Esophagus squamous epithelium (tissue), 5 donors: ENCODE measurements around the gene KANK4. TPM values are rescaled to one million over a fixed set of nuclear protein-coding genes. Genes with fewer than 3 reads are reported as not detected.
"Not testable (repeated sequence)": the region's sequence is repeated elsewhere in the genome, so short reads cannot be mapped to it uniquely, and the experiment has no call there.

Experiments
- DNase-seq: peaks from one replicate; lab custom pipeline; 2025; lab: John Stamatoyannopoulos, UW
- H3K27ac ChIP-seq, 4 donors: fragments of 200-600 bp; sonication (generic); one replicate each; pipeline ENCODE4 v1.5.1; 2016 to 2019; ENCODE audit warnings: mild to moderate bottlenecking in 1 of 4
- H3K27me3 ChIP-seq, 4 donors: fragments of 200-600 bp; sonication (generic); 1 replicate in 3 of 4; 2 replicates in 1 of 4; pipeline versions ENCODE4 v1.5.1 to v1.6.0; 2017 to 2021; ENCODE audit warnings: antibody characterized with exemption in 1 of 4
- H3K36me3 ChIP-seq, 3 donors: fragments of 200-600 bp; sonication (generic); one replicate each; pipeline ENCODE4 v1.5.1; 2016 to 2019
- H3K4me1 ChIP-seq, 3 donors: fragments of 200-600 bp; sonication (generic); one replicate each; pipeline ENCODE4 v1.5.1; 2017 to 2019
- H3K4me3 ChIP-seq, 4 donors: fragments of 200-600 bp; sonication (generic); 1 replicate in 3 of 4; 2 replicates in 1 of 4; pipeline ENCODE4 v1.5.1; 2016 to 2019; ENCODE audit warnings: mild to moderate bottlenecking in 2 of 4, moderate library complexity in 1 of 4
- H3K9me3 ChIP-seq, 3 donors: fragments of 200-600 bp; sonication (generic); one replicate each; pipeline ENCODE4 v1.5.1; 2016 to 2019
- POLR2A ChIP-seq, 4 donors: fragments of 450-650 bp; IDR thresholded peaks; one replicate each; pipeline ENCODE4 v1.6.1; 2017; ENCODE audit warnings: antibody characterized with exemption in 4 of 4, mild to moderate bottlenecking in 4 of 4, moderate library complexity in 3 of 4
- WGBS, 2 donors: methylation state at CpG; one replicate each; pipeline ENCODE4 v1.1.5; 2018; 5-methylcytosine and 5-hydroxymethylcytosine counted together
- intact Hi-C: fragments of 100-400 bp; cut with DNase I; formaldehyde crosslinking; loops from one replicate; pipeline ENCODE4 v1.15.0; 2022
- total RNA-seq, 4 donors: library from RNA; depleted of rRNA; stranded (reverse); fragments of >200 nt; gene quantifications; one replicate each; pipeline ENCODE4 v1.1.0, GENCODE V29; 2016
- TF ChIP-seq, protein P1 (sequence below), 6 experiments: fragments of 450-650 bp in 4 of 6; fragments of 200-600 bp in 2 of 6; sonication (generic) in 2 of 6; IDR thresholded peaks; one replicate each; pipeline ENCODE4 v1.5.1; 2016 to 2019; ENCODE audit warnings: antibody characterized with exemption in 6 of 6, mild to moderate bottlenecking in 4 of 6, moderate library complexity in 4 of 6
- donor health status: DM: yes; HTN: yes; CAD: no.

KANK4 gene
- total RNA-seq, 4 donors from 2014 or later, result 0.19 TPM; not detected in 3

DNA sequence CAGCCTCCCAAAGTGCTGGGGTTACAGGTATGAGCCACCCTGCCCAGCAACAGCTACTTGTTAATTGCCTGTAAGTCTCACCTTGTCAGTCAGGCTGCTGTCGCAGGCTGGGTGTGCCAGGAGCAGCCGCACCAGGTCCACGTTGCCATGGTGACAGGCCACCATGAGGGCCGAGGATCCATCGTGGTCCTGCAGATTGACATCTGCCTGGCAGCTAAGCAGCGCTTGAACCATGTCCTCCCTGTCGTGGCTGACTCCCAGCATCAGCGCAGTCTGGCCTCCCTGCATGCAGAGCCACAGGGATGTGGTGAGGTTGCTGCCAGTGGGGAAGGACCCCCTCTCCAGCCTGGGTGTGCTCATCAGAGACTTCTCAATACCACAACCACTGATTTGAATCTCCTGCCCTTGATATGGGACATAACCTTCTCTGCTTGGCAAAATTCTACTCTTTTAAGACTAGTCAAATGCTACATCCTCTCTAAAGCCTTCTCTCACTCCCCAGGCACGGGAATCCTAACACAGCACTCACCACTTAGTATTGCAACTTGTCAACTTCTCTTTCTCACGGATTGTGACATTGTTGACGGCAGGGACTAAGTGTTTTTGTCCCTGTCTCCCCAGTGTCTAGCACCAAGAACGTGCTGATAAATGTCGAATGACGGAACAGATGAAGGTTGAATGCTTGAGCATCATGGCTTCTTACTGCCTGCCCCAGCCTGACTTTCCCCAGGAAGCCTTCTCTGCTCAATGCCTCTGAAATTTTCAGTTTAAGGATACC lies 71.7 kb downstream of the KANK4 start:
- TF ChIP-seq POLR2A (IDR thresholded peaks at IDR 0.05), result no peak
- TF ChIP-seq, protein P1, sequence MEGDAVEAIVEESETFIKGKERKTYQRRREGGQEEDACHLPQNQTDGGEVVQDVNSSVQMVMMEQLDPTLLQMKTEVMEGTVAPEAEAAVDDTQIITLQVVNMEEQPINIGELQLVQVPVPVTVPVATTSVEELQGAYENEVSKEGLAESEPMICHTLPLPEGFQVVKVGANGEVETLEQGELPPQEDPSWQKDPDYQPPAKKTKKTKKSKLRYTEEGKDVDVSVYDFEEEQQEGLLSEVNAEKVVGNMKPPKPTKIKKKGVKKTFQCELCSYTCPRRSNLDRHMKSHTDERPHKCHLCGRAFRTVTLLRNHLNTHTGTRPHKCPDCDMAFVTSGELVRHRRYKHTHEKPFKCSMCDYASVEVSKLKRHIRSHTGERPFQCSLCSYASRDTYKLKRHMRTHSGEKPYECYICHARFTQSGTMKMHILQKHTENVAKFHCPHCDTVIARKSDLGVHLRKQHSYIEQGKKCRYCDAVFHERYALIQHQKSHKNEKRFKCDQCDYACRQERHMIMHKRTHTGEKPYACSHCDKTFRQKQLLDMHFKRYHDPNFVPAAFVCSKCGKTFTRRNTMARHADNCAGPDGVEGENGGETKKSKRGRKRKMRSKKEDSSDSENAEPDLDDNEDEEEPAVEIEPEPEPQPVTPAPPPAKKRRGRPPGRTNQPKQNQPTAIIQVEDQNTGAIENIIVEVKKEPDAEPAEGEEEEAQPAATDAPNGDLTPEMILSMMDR (IDR thresholded peaks at IDR 0.05), result no peak
- H3K27ac ChIP-seq, result no peak overlapping the region
- no peak overlapping the region for H3K4me3 ChIP-seq
- H3K4me1 ChIP-seq, result no peaks in the 10 kb centered on the region
- no peak for DNase-seq
- H3K27me3 ChIP-seq, result no peaks in the 10 kb centered on the region
- WGBS, 2 donors, result 67 to 79% methylated on average over 8 to 11 of the region's 14 CpGs
- intact Hi-C loops, result no loop called here
- no peaks in the 10 kb centered on the region for H3K36me3 ChIP-seq
- H3K9me3 ChIP-seq, result no peaks in the 10 kb centered on the region

GRCh38 chr1:62245201-62245600 lies 74.0 kb downstream of the KANK4 start:
- intact Hi-C loops, result no loop called here
- no peaks in the 10 kb centered on the region for H3K27me3 ChIP-seq
- H3K4me3 ChIP-seq, result no peak overlapping the region
- DNase-seq, result no peak
- H3K27ac ChIP-seq, result no peak overlapping the region
- no peaks in the 10 kb centered on the region for H3K9me3 ChIP-seq
- H3K36me3 ChIP-seq, result no peaks in the 10 kb centered on the region
- TF ChIP-seq, protein P1 (IDR thresholded peaks at IDR 0.05), result no peak
- no peak for TF ChIP-seq POLR2A (IDR thresholded peaks at IDR 0.05)
- H3K4me1 ChIP-seq, result peaks cover 0 to 12% (median 8%) of the 10 kb centered on the region in 3 donors

DNA sequence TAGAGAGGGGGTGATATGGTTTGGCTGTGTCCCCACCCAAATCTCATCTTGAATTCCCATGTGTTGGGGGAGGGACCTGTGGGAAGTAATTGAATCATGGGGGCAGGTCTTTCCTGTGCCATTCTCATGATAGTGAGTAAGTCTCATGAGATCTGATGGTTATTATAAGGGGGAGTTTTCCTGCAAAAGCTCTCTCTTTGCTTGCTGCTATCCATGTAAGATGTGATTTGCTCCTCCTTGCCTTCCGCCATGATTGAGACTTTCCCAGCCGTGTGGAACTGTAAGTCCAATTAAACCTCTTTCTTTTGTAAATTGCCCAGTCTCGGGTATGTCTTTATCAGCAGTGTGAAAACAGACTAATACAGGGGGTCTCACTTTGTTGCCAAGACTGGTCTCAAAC lies 74.9 kb downstream of the KANK4 start:
- H3K27ac ChIP-seq, H3K9me3 ChIP-seq, DNase-seq, H3K27me3 ChIP-seq, intact Hi-C loops, H3K36me3 ChIP-seq, H3K4me3 ChIP-seq: not testable (repeated sequence)
- peaks cover 0 to 12% (median 8%) of the 10 kb centered on the region in 3 donors for H3K4me1 ChIP-seq
- WGBS, 2 donors, result 85 to 94% methylated on average over 3 of the region's 3 CpGs

- Histone ChIP-seq H3K27me3 (no peaks in the 10 kb centered on the region), H3K9me3 (no peaks in the 10 kb centered on the region), H3K4me3 (no peak overlapping the region), H3K36me3 (no peaks in the 10 kb centered on the region), H3K4me1 (peaks cover 0 to 12% (median 8%) of the 10 kb centered on the region in 3 donors), H3K27ac (no peak overlapping the region)
- intact Hi-C loops, result no loop called here
- WGBS, 2 donors, result 19 to 22% methylated on average over 7 to 9 of the region's 12 CpGs
- TF ChIP-seq POLR2A (IDR thresholded peaks at IDR 0.05), result no peak
- TF ChIP-seq, protein P1 (IDR thresholded peaks at IDR 0.05), result no peak
- DNase-seq, result no peak
Observed at GRCh38 chr1:62241371-62242131, 77.7 kb downstream of the KANK4 start.

- H3K4me1 ChIP-seq, result peaks cover 0 to 12% (median 8%) of the 10 kb centered on the region in 3 donors
- WGBS, 2 donors, result 58 to 59% methylated on average over 6 to 9 of the region's 9 CpGs
- no peak overlapping the region for H3K27ac ChIP-seq
- no peaks in the 10 kb centered on the region for H3K27me3 ChIP-seq
- intact Hi-C loops, result no loop called here
- H3K36me3 ChIP-seq, result no peaks in the 10 kb centered on the region
- no peak overlapping the region for H3K4me3 ChIP-seq
- H3K9me3 ChIP-seq, result no peaks in the 10 kb centered on the region
- TF ChIP-seq POLR2A (IDR thresholded peaks at IDR 0.05), result no peak
- TF ChIP-seq, protein P1 (IDR thresholded peaks at IDR 0.05), result no peak
- no peak for DNase-seq
Observed at GRCh38 chr1:62240651-62241370, 78.4 kb downstream of the KANK4 start.

DNA sequence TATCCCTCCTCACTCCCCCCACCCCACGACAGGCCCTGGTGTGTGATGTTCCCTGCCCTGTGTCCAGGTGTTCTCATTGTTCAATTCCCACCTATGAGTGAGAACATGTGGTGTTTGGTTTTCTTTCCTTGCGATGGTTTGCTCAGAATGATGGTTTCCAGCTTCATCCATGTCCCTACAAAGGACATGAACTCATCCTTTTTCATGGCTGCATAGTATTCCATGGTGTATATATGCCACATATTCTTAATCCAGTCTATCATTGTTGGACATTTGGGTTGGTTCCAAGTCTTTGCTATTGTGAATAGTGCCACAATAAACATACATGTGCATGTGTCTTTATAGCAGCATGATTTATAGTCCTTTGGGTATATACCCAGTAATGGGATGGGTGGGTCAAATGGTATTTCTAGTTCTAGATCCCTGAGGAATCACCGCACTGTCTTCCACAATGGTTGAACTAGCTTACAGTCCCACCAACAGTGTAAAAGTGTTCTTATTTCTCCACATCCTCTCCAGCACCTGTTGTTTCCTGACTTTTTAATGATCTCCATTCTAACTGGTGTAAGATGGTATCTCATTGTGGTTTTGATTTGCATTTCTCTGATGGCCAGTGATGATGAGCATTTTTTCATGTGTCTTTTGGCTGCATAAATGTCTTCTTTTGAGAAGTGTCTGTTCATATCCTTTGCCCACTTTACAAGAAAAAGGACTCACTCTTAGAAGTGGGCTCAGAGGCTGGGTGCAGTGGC lies 79.4 kb downstream of the KANK4 start:
- H3K4me3 ChIP-seq, H3K9me3 ChIP-seq, intact Hi-C loops, DNase-seq, H3K36me3 ChIP-seq, H3K27me3 ChIP-seq, H3K27ac ChIP-seq: not testable (repeated sequence)
- 92% methylated on average over 3 of the region's 3 CpGs for WGBS, 2 donors
- peaks cover 0 to 12% (median 8%) of the 10 kb centered on the region in 3 donors for H3K4me1 ChIP-seq
